Measurements from ENCODE around the gene RUSC1.
A peak's percentile ranks its signal among the peaks of the same experiment; 100 is the strongest.

Gene RUSC1

GRCh38 chr1:155297384-155297783 lies 23.3 kb upstream of the RUSC1 start:
- Histone ChIP-seq H3F3A (ENCODE audit: insufficient read depth) (no peaks in the 10 kb centered on the region), H3K36me3 (ENCODE audit: low read length) (no peaks in the 10 kb centered on the region), H2AFZ (ENCODE audit: low read depth, low read length, severe bottlenecking) (peak overlapping the region; percentile 12), H3K4me3 (ENCODE audit: insufficient read depth, low read length, poor library complexity, severe bottlenecking) (no peak overlapping the region), H3K9ac (ENCODE audit: low read length) (peak overlapping the region; percentile 7; the same call in 1 of the 2 replicates), H4K20me1 (ENCODE audit: low read depth, low read length) (no peaks in the 10 kb centered on the region), H3K9me3 (ENCODE audit: insufficient read depth, low read length) (no peaks in the 10 kb centered on the region), H3K79me2 (ENCODE audit: insufficient read depth, low read length) (no peaks in the 10 kb centered on the region), H3K27ac (ENCODE audit: low read depth, low read length) (peak overlapping the region; percentile 42; the same call in 1 of the 2 replicates), H3K4me2 (ENCODE audit: low read depth, low read length, poor library complexity, severe bottlenecking) (peak overlapping the region; percentile 35), H3K9me2 (replicated peaks; ENCODE audit: insufficient read depth, low read length) (no peaks in the 10 kb centered on the region), H3K27me3 (ENCODE audit: low read length) (no peaks in the 10 kb centered on the region)
- TF ChIP-seq CTCF (IDR thresholded peaks at IDR 0.05; ENCODE audit: insufficient read depth, low read length, poor library complexity, severe bottlenecking): no peak
- TF ChIP-seq EZH2phosphoT487 (conservative IDR thresholded peaks at IDR 0.05; ENCODE audit: low read length): no peak

GRCh38 chr1:155300024-155300423 lies 20.7 kb upstream of the RUSC1 start:
- Histone ChIP-seq H3K4me3 (ENCODE audit: insufficient read depth, low read length, poor library complexity, severe bottlenecking) (no peak overlapping the region), H3K9me2 (replicated peaks; ENCODE audit: insufficient read depth, low read length) (no peaks in the 10 kb centered on the region), H3K36me3 (ENCODE audit: low read length) (no peaks in the 10 kb centered on the region), H3K27ac (ENCODE audit: low read depth, low read length) (no peak overlapping the region), H3K9ac (ENCODE audit: low read length) (no peak overlapping the region), H3K79me2 (ENCODE audit: insufficient read depth, low read length) (no peaks in the 10 kb centered on the region), H2AFZ (ENCODE audit: low read depth, low read length, severe bottlenecking) (no peak overlapping the region), H3K9me3 (ENCODE audit: insufficient read depth, low read length) (no peaks in the 10 kb centered on the region), H3K27me3 (ENCODE audit: low read length) (no peaks in the 10 kb centered on the region), H4K20me1 (ENCODE audit: low read depth, low read length) (no peaks in the 10 kb centered on the region), H3K4me2 (ENCODE audit: low read depth, low read length, poor library complexity, severe bottlenecking) (no peak overlapping the region), H3F3A (ENCODE audit: insufficient read depth) (no peaks in the 10 kb centered on the region)
- TF ChIP-seq EZH2phosphoT487 (conservative IDR thresholded peaks at IDR 0.05; ENCODE audit: low read length): no peak
- no peak for TF ChIP-seq CTCF (IDR thresholded peaks at IDR 0.05; ENCODE audit: insufficient read depth, low read length, poor library complexity, severe bottlenecking)

GRCh38 chr1:155300553-155301329 lies 20.0 kb upstream of the RUSC1 start:
- Histone ChIP-seq H3K9me2 (replicated peaks; ENCODE audit: insufficient read depth, low read length) (no peaks in the 10 kb centered on the region), H3K4me3 (ENCODE audit: insufficient read depth, low read length, poor library complexity, severe bottlenecking) (no peak overlapping the region), H3K4me2 (ENCODE audit: low read depth, low read length, poor library complexity, severe bottlenecking) (no peak overlapping the region), H3F3A (ENCODE audit: insufficient read depth) (no peaks in the 10 kb centered on the region), H3K36me3 (ENCODE audit: low read length) (no peaks in the 10 kb centered on the region), H3K79me2 (ENCODE audit: insufficient read depth, low read length) (no peaks in the 10 kb centered on the region), H3K27ac (ENCODE audit: low read depth, low read length) (no peak overlapping the region), H2AFZ (ENCODE audit: low read depth, low read length, severe bottlenecking) (no peak overlapping the region), H3K9me3 (ENCODE audit: insufficient read depth, low read length) (no peaks in the 10 kb centered on the region), H3K9ac (ENCODE audit: low read length) (no peak overlapping the region), H4K20me1 (ENCODE audit: low read depth, low read length) (no peaks in the 10 kb centered on the region), H3K27me3 (ENCODE audit: low read length) (no peaks in the 10 kb centered on the region)
- TF ChIP-seq CTCF (IDR thresholded peaks at IDR 0.05; ENCODE audit: insufficient read depth, low read length, poor library complexity, severe bottlenecking) (no peak), EZH2phosphoT487 (conservative IDR thresholded peaks at IDR 0.05; ENCODE audit: low read length) (no peak)

Data from SU-DHL-6 (cell line).